ELF-1 (cell line): Measurements from ENCODE around the gene TRIM7.
"Not testable (repeated sequence)": the region's sequence is repeated elsewhere in the genome, so short reads cannot be mapped to it uniquely, and the experiment has no call there.

ENCODE experiments used
- DNase-seq: peaks from one replicate; pipeline ENCODE4 v3.0.0-alpha.2; 2016; ENCODE audit warnings: low read depth, low spot score

TRIM7 gene

GRCh38 chr5:181233088-181233800 is 28.2 kb upstream of the TRIM7 start:
- DNase-seq, result no peak

GRCh38 chr5:181232593-181232992 is 27.6 kb upstream of the TRIM7 start:
- DNase-seq, result no peak

DNA sequence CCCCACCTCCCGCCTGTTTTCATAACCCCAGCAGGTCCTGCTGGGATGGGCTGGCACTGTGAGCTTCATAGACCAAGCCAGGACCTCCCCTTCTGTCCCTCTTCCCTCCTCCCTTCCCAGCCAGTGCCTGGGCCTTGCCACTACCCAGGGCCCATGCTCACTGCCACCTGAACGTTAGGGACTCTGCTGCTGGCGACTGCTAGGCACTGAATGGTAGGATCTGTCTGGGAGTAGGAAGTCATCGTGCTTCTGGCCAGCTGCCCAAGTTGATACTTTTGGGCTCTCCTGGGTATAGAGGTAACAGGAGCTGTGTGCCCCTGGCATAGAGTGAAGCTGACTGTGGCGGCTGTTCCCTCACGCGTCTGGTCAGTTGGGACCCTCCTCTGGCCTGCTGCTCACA is 26.4 kb upstream of the TRIM7 start:
- DNase-seq, result no peak

- DNase-seq, result no peak
Observed at GRCh38 chr5:181230551-181230950, 25.6 kb upstream of the TRIM7 start.

DNA sequence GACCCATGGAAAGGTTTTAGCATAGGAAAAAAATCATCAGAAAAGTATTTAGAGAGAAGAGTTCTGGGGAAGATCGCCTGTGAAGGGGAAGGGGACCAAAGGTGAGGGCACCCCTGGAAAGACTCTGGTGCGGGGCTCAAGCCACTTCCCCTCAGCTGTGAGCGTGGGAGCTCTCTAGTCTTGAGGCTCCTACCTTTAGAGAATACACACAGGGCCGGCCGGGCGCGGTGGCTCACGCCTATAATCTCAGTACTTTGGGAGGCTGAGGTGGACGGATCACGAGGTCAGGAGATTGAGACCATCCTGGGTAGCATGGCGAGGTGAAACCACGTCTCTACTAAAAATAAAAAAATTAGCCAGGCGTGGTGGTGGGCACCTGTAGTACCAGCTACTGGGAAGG is 25.0 kb upstream of the TRIM7 start:
- DNase-seq, result no peak

DNA sequence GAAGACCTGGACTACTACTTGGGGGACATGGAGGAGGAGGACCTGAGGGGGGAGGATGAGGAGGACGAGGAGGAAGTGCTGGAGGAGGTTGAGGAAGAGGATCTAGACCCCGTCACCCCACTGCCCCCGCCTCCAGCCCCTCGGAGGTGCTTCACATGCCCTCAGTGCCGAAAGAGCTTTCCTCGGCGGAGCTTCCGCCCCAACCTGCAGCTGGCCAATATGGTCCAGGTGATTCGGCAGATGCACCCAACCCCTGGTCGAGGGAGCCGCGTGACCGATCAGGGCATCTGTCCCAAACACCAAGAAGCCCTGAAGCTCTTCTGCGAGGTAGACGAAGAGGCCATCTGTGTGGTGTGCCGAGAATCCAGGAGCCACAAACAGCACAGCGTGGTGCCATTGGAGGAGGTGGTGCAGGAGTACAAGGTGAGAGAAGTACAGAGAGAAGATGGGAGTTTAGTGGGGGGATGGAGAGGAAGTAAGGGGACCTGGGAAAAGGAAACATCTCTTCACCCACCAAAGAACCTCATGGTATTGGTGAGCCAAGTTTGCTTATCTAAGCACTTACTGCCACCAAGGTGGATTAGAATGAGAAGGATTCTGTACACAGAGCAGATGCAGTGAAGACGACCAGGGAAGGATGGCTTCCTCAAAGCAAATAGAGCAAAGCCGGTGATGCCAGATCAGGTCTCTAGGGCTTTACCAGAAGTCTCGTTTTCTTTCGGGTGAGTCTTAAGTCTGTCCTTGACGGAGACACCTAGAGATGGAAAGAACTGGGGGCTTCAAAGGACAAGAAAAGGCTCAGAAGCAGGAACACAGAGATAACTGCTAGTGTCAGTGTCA is 19.6 kb upstream of the TRIM7 start:
- no peak for DNase-seq

DNA sequence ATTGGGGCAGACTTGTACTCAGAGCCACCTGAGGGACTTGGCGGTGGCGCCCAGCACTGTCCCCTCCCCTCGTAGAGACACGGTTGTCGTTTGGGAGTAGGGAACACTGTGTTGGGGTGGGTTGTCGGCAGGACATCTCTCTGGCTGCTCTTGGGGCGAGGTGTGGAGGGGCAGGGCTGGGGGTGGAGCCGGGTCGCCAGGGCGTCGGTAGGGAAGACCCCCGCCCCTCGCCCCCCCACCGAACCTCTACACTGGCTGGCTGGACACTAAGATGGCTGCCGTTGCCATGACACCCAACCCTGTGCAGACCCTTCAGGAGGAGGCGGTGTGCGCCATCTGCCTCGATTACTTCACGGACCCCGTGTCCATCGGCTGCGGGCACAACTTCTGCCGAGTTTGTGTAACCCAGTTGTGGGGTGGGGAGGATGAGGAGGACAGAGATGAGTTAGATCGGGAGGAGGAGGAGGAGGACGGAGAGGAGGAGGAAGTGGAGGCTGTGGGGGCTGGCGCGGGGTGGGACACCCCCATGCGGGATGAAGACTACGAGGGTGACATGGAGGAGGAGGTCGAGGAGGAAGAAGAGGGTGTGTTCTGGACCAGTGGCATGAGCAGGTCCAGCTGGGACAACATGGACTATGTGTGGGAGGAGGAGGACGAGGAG is 18.9 kb upstream of the TRIM7 start:
- DNase-seq, result no peak

DNA sequence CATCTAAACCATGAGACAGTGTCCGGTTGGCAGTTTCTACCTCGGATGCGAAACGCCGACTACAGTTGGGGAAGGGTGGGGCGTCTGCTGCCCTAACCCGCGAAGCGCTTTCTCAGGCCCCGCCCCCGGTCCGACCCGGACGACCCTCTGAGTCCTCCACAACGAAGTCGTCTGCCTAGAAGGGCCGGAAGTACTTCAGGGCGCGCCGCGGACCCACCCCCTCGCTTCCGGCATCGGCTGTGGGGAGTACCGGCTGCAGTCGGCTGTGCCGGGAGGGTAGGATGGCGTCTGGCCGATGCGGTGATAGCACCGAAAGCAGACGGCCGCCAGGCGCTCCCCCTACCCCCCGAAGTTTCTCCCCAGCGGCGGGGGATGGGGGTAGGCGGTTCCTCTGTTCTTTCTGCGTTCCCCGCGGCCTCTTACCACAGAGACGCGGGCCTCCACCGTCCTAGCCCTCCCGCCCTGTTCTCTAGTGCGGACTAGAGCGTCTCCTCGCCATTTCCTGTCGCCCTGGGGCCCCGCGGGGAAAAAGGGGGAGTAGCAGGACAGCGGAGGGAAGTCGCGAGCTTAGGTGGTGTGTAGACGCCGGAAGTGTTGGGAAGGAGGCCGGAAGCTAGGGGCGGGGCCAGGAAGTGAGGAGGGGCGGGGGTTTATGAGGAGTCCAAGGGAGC is 18.2 kb upstream of the TRIM7 start, which contains the start of gene TRIM41:
Gene TRIM41, plus strand, starts transcription at position 224 of the 671 bp plus-strand sequence. CDS start 719 bp downstream, outside the sequence.
- peak; percentile 99 for DNase-seq

GRCh38 chr5:181222630-181223057 is 17.6 kb upstream of the TRIM7 start:
- DNase-seq, result no peak

DNA sequence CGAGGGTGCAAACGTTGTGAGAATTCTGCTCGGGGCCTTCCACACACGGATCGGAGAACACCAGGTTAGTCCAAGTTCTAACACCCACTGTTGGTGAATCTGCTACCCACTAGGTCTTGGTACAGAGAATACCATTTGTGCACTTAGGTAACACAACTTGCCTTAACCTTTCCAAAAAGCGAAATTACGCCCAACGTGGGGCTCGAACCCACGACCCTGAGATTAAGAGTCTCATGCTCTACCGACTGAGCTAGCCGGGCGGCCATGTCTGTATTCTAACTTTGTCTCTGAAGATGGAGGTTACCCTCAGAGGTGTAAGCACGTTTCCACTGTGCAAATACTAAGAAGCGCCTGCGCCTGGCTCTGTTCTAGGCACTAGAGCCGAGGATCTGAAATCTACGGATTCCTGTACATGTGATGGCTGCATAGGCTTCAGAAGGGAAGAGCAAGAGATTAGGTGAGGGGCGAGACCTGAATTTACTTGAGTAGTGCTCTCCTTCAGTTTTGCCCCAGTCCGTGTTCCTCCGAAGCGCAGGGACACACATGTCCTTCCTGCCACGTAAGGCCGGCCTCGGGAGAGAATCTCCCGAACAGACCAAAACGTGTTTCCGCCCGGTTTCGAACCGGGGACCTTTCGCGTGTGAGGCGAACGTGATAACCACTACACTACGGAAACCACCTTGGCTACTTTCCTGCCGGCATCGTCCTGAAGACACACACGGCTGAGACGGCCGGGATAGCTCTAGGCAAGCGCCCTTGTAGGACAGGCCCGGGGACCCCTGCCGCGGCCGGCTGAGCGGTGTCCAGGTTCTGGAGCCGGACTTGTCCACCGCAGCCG is 17.0 kb upstream of the TRIM7 start:
- peak; percentile 99 for DNase-seq

GRCh38 chr5:181221105-181221791 is 16.3 kb upstream of the TRIM7 start:
- DNase-seq, result no peak

DNA sequence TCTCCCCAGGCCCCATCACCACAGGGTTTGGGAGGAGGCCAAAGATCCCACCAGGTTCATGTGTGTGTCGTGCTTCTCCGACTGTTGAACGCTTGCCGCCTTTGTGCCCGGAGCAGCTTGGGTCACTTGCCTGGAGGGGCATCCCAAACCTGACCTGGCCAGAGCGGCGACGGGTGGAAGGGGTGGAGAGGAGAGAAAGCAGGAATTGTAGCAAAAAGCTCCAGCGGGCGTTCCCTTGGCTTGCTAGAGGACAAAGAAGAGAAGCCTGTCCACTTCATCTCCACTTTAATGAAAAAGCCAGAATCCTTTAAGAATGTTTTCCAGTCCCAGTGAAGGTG is 15.2 kb upstream of the TRIM7 start:
- DNase-seq, result no peak

- no peak for DNase-seq
Observed at GRCh38 chr5:181219262-181220177, 14.5 kb upstream of the TRIM7 start.

GRCh38 chr5:181218795-181219124 is 13.8 kb upstream of the TRIM7 start:
- DNase-seq, result no peak

- DNase-seq, result no peak
Observed at GRCh38 chr5:181217803-181218062, 12.7 kb upstream of the TRIM7 start.

- peak; percentile 79 for DNase-seq
Observed at GRCh38 chr5:181217111-181217802, 12.3 kb upstream of the TRIM7 start.

- DNase-seq, result peak; percentile 58
Observed at GRCh38 chr5:181215997-181216989, 11.3 kb upstream of the TRIM7 start.

GRCh38 chr5:181214249-181214648 is 9.3 kb upstream of the TRIM7 start:
- DNase-seq, result not testable (repeated sequence)
